CD1c-positive myeloid dendritic cell (primary cell): ENCODE data around the gene SLC25A17.
"Not testable (repeated sequence)": the region's sequence is repeated elsewhere in the genome, so short reads cannot be mapped to it uniquely, and the experiment has no call there.

Experiments
- DNase-seq: peaks from one replicate; pipeline ENCODE4 v3.0.0-alpha.2; 2016; ENCODE audit errors: extremely low spot score

SLC25A17 gene

DNA sequence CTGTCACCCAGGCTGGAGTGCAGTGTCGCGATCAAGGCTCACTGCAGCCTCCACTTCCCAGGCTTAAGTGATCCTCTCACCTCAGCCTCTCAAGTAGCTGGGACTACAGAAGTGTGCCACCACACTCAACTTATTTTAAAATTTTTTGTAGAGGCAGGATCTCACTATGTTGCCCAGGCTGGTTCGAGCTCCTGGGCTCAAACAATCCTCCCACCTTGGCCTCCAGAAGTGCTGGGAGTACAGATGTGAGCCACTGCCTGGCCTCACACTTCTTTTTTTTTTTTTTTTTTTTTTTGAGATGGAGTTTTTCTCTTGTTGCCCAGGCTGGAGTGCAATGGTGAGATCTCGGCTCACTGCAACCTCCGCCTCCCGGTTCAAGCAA is 99.0 kb downstream of the SLC25A17 start:
- not testable (repeated sequence) for DNase-seq
